ENCODE measurements around the gene UBL5.
"Not testable (repeated sequence)": the region's sequence is repeated elsewhere in the genome, so short reads cannot be mapped to it uniquely, and the experiment has no call there.

UBL5 gene

GRCh38 chr19:9818734-9819595 lies 8.8 kb upstream of the UBL5 start, which contains the start of gene FBXL12:
Gene FBXL12, minus strand, starts transcription at chr19:9819079. Its CDS starts 266 bp downstream, at chr19:9818813.
- Histone ChIP-seq H3K9me3 (ENCODE audit: insufficient read depth, low read depth, low read length) (0 out of 2 replicates have a peak, but pooled peaks cover 7% of the 10 kb centered on the region), H3K4me3 (ENCODE audit: low read length) (peak within 1 kb of the TSS; percentile 97), H3K4me1 (ENCODE audit: insufficient read depth, low read length) (no peaks in the 10 kb centered on the region), H3K27me3 (ENCODE audit: insufficient read depth, low read length) (no peaks in the 10 kb centered on the region), H3K27ac (ENCODE audit: low read length) (peak within 1 kb of the TSS; percentile 99), H3K36me3 (ENCODE audit: insufficient read depth, low read depth, low read length) (peaks cover under 1% of the 10 kb centered on the region; the same call in 1 of the 2 replicates), H3K9ac (ENCODE audit: low read depth, low read length) (peak within 1 kb of the TSS; percentile 96; the same call in 1 of the 2 replicates)

- peak overlapping the region; percentile 44; the same call in 1 of the 2 replicates for H3K4me3 ChIP-seq (ENCODE audit: low read length)
- H3K27me3 ChIP-seq (ENCODE audit: insufficient read depth, low read length) = no peaks in the 10 kb centered on the region
- H3K36me3 ChIP-seq (ENCODE audit: insufficient read depth, low read depth, low read length) = no peaks in the 10 kb centered on the region; the same call in 1 of the 2 replicates
- H3K9ac ChIP-seq (ENCODE audit: low read depth, low read length) = no peak overlapping the region
- 0 out of 2 replicates have a peak, but pooled peaks cover 7% of the 10 kb centered on the region for H3K9me3 ChIP-seq (ENCODE audit: insufficient read depth, low read depth, low read length)
- H3K27ac ChIP-seq (ENCODE audit: low read length) = no peak overlapping the region
- H3K4me1 ChIP-seq (ENCODE audit: insufficient read depth, low read length) = no peaks in the 10 kb centered on the region
Observed at GRCh38 chr19:9819596-9819909, 8.2 kb upstream of the UBL5 start.

- H3K27me3 ChIP-seq (ENCODE audit: insufficient read depth, low read length); H3K4me1 ChIP-seq (ENCODE audit: insufficient read depth, low read length); H3K36me3 ChIP-seq (ENCODE audit: insufficient read depth, low read depth, low read length); H3K9me3 ChIP-seq (ENCODE audit: insufficient read depth, low read depth, low read length); H3K9ac ChIP-seq (ENCODE audit: low read depth, low read length); H3K27ac ChIP-seq (ENCODE audit: low read length): not testable (repeated sequence)
- H3K4me3 ChIP-seq (ENCODE audit: low read length) = peak overlapping the region; percentile 44; the same call in 1 of the 2 replicates
Observed at GRCh38 chr19:9820034-9820433, 7.7 kb upstream of the UBL5 start.

- Histone ChIP-seq H3K27me3 (ENCODE audit: insufficient read depth, low read length) (no peaks in the 10 kb centered on the region), H3K27ac (ENCODE audit: low read length) (no peak overlapping the region), H3K4me3 (ENCODE audit: low read length) (no peak overlapping the region), H3K36me3 (ENCODE audit: insufficient read depth, low read depth, low read length) (no peaks in the 10 kb centered on the region), H3K9ac (ENCODE audit: low read depth, low read length) (no peak overlapping the region), H3K9me3 (ENCODE audit: insufficient read depth, low read depth, low read length) (no peaks in the 10 kb centered on the region), H3K4me1 (ENCODE audit: insufficient read depth, low read length) (peaks cover 2% of the 10 kb centered on the region; the same call in 1 of the 2 replicates)
Observed at GRCh38 chr19:9823816-9824215, 3.9 kb upstream of the UBL5 start.

- H3K36me3 ChIP-seq (ENCODE audit: insufficient read depth, low read depth, low read length) = peaks cover 10% of the 10 kb centered on the region
Observed at GRCh38 chr19:9828551-9829063, 889 bp downstream of the UBL5 start.

GRCh38 chr19:9834307-9834725 lies 6.6 kb downstream of the UBL5 start:
- Histone ChIP-seq H3K9me3 (ENCODE audit: insufficient read depth, low read depth, low read length) (no peaks in the 10 kb centered on the region), H3K36me3 (ENCODE audit: insufficient read depth, low read depth, low read length) (peaks cover 21% of the 10 kb centered on the region), H3K9ac (ENCODE audit: low read depth, low read length) (no peak overlapping the region), H3K27ac (ENCODE audit: low read length) (no peak overlapping the region), H3K27me3 (ENCODE audit: insufficient read depth, low read length) (no peaks in the 10 kb centered on the region), H3K4me3 (ENCODE audit: low read length) (peak overlapping the region; percentile 47; the same call in 1 of the 2 replicates), H3K4me1 (ENCODE audit: insufficient read depth, low read length) (no peaks in the 10 kb centered on the region)

More at GRCh38 chr19:9828551-9829063, 889 bp downstream of the UBL5 start:
- peak overlapping the region; percentile 95 for H3K9ac ChIP-seq (ENCODE audit: low read depth, low read length)
- no peak overlapping the region for H3K27ac ChIP-seq (ENCODE audit: low read length)
- H3K27me3 ChIP-seq (ENCODE audit: insufficient read depth, low read length) = no peaks in the 10 kb centered on the region
- no peaks in the 10 kb centered on the region for H3K9me3 ChIP-seq (ENCODE audit: insufficient read depth, low read depth, low read length)
- peak overlapping the region; percentile 98 for H3K4me3 ChIP-seq (ENCODE audit: low read length)
- H3K4me1 ChIP-seq (ENCODE audit: insufficient read depth, low read length) = peaks cover 3% of the 10 kb centered on the region; the same call in 1 of the 2 replicates

- no peaks in the 10 kb centered on the region for H3K4me1 ChIP-seq (ENCODE audit: insufficient read depth, low read length)
- H3K4me3 ChIP-seq (ENCODE audit: low read length) = peak within 1 kb of the TSS; percentile 86
- no peaks in the 10 kb centered on the region for H3K9me3 ChIP-seq (ENCODE audit: insufficient read depth, low read depth, low read length)
- peaks cover 23% of the 10 kb centered on the region for H3K36me3 ChIP-seq (ENCODE audit: insufficient read depth, low read depth, low read length)
- no peaks in the 10 kb centered on the region for H3K27me3 ChIP-seq (ENCODE audit: insufficient read depth, low read length)
- H3K9ac ChIP-seq (ENCODE audit: low read depth, low read length) = peak within 1 kb of the TSS; percentile 85
- H3K27ac ChIP-seq (ENCODE audit: low read length) = peak within 1 kb of the TSS; percentile 32
Observed at GRCh38 chr19:9834726-9835506, 7.2 kb downstream of the UBL5 start, which contains the start of gene PIN1. Gene PIN1, plus strand, starts transcription at chr19:9835318. Its CDS starts 27 bp downstream, at chr19:9835345.

GRCh38 chr19:9835507-9835949 lies 7.8 kb downstream of the UBL5 start:
- H3K36me3 ChIP-seq (ENCODE audit: insufficient read depth, low read depth, low read length) = peaks cover 23% of the 10 kb centered on the region
- H3K9ac ChIP-seq (ENCODE audit: low read depth, low read length) = peak overlapping the region; percentile 85
- no peaks in the 10 kb centered on the region for H3K27me3 ChIP-seq (ENCODE audit: insufficient read depth, low read length)
- peak overlapping the region; percentile 32 for H3K27ac ChIP-seq (ENCODE audit: low read length)
- H3K9me3 ChIP-seq (ENCODE audit: insufficient read depth, low read depth, low read length) = no peaks in the 10 kb centered on the region
- H3K4me1 ChIP-seq (ENCODE audit: insufficient read depth, low read length) = no peaks in the 10 kb centered on the region
- H3K4me3 ChIP-seq (ENCODE audit: low read length) = peak overlapping the region; percentile 86

- Histone ChIP-seq H3K4me3 (ENCODE audit: low read length) (peak overlapping the region; percentile 86), H3K9ac (ENCODE audit: low read depth, low read length) (peak overlapping the region; percentile 85; the same call in 1 of the 2 replicates), H3K36me3 (ENCODE audit: insufficient read depth, low read depth, low read length) (peaks cover 28% of the 10 kb centered on the region), H3K27me3 (ENCODE audit: insufficient read depth, low read length) (no peaks in the 10 kb centered on the region), H3K4me1 (ENCODE audit: insufficient read depth, low read length) (no peaks in the 10 kb centered on the region), H3K27ac (ENCODE audit: low read length) (no peak overlapping the region), H3K9me3 (ENCODE audit: insufficient read depth, low read depth, low read length) (no peaks in the 10 kb centered on the region)
Observed at GRCh38 chr19:9836021-9836420, 8.3 kb downstream of the UBL5 start.

- H3K9ac ChIP-seq (ENCODE audit: low read depth, low read length) = no peak overlapping the region
- peaks cover 51% of the 10 kb centered on the region for H3K36me3 ChIP-seq (ENCODE audit: insufficient read depth, low read depth, low read length)
- no peaks in the 10 kb centered on the region for H3K27me3 ChIP-seq (ENCODE audit: insufficient read depth, low read length)
- H3K4me1 ChIP-seq (ENCODE audit: insufficient read depth, low read length) = no peaks in the 10 kb centered on the region
- H3K9me3 ChIP-seq (ENCODE audit: insufficient read depth, low read depth, low read length) = no peaks in the 10 kb centered on the region
- H3K27ac ChIP-seq (ENCODE audit: low read length) = no peak overlapping the region
- no peak overlapping the region for H3K4me3 ChIP-seq (ENCODE audit: low read length)
Observed at GRCh38 chr19:9838324-9838723, 10.6 kb downstream of the UBL5 start.

- H3K4me3 ChIP-seq (ENCODE audit: low read length) = no peak overlapping the region
- peaks cover 61% of the 10 kb centered on the region for H3K36me3 ChIP-seq (ENCODE audit: insufficient read depth, low read depth, low read length)
- no peaks in the 10 kb centered on the region for H3K27me3 ChIP-seq (ENCODE audit: insufficient read depth, low read length)
- H3K9ac ChIP-seq (ENCODE audit: low read depth, low read length) = no peak overlapping the region
- no peaks in the 10 kb centered on the region for H3K9me3 ChIP-seq (ENCODE audit: insufficient read depth, low read depth, low read length)
- no peaks in the 10 kb centered on the region for H3K4me1 ChIP-seq (ENCODE audit: insufficient read depth, low read length)
- H3K27ac ChIP-seq (ENCODE audit: low read length) = no peak overlapping the region
Observed at GRCh38 chr19:9839415-9839814, 11.7 kb downstream of the UBL5 start.
